Measurements from ENCODE around the gene RANBP1. TPM values are rescaled to one million over a fixed set of nuclear protein-coding genes. Genes with fewer than 3 reads are reported as not detected.

The RANBP1 gene
- total and polyA plus RNA-seq, 9 of the 15 experiments (the other 6 are each of a cell fraction or from before 2014, with no cell fraction given): 162 to 2,891 (median 1,289) TPM

GRCh38 chr22:20131859-20132685, 16.2 kb downstream of the RANBP1 start (continued):
- no peak for TF ChIP-seq NFE2 (IDR thresholded peaks at IDR 0.05; ENCODE audit: low read depth)
- no peak for TF ChIP-seq ZNF740 (CRISPR knock-in tag; IDR thresholded peaks at IDR 0.05)
- TF ChIP-seq ZNF740 (tag; IDR thresholded peaks at IDR 0.05): no peak
- no peak for TF ChIP-seq SETDB1 (IDR thresholded peaks at IDR 0.05; ENCODE audit: low read length)
- TF ChIP-seq, protein P1, sequence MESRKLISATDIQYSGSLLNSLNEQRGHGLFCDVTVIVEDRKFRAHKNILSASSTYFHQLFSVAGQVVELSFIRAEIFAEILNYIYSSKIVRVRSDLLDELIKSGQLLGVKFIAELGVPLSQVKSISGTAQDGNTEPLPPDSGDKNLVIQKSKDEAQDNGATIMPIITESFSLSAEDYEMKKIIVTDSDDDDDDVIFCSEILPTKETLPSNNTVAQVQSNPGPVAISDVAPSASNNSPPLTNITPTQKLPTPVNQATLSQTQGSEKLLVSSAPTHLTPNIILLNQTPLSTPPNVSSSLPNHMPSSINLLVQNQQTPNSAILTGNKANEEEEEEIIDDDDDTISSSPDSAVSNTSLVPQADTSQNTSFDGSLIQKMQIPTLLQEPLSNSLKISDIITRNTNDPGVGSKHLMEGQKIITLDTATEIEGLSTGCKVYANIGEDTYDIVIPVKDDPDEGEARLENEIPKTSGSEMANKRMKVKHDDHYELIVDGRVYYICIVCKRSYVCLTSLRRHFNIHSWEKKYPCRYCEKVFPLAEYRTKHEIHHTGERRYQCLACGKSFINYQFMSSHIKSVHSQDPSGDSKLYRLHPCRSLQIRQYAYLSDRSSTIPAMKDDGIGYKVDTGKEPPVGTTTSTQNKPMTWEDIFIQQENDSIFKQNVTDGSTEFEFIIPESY (CRISPR knock-in tag; IDR thresholded peaks at IDR 0.05): no peak
- TF ChIP-seq ATF3 (IDR thresholded peaks at IDR 0.05): no peak
- TF ChIP-seq ATF3 (CRISPR knock-in tag; conservative IDR thresholded peaks at IDR 0.05): peak; percentile 63
- no peak for TF ChIP-seq ATF2 (CRISPR knock-in tag; IDR thresholded peaks at IDR 0.05)
- TF ChIP-seq BRF1 (IDR thresholded peaks at IDR 0.05; ENCODE audit: borderline replicate concordance, extremely low read depth, insufficient read length): no peak
- TF ChIP-seq ZNF384 (IDR thresholded peaks at IDR 0.05; ENCODE audit: low read depth, low read length): no peak
- no peak for TF ChIP-seq XRCC3 (IDR thresholded peaks at IDR 0.05)
- no peak for TF ChIP-seq ARNT (IDR thresholded peaks at IDR 0.05)
- no peak for TF ChIP-seq ILF3 (IDR thresholded peaks at IDR 0.05; ENCODE audit: borderline replicate concordance)
- TF ChIP-seq EZH2 (IDR thresholded peaks at IDR 0.05; ENCODE audit: borderline replicate concordance, low read depth, low read length): no peak
- no peak for TF ChIP-seq SFPQ (IDR thresholded peaks at IDR 0.05; ENCODE audit: low read depth, low read length)
- no peak for TF ChIP-seq ZNF23 (CRISPR knock-in tag; IDR thresholded peaks at IDR 0.05)
- peak; percentile 3 for TF ChIP-seq ARHGAP35 (IDR thresholded peaks at IDR 0.05; ENCODE audit: partially characterized antibody)
- TF ChIP-seq MTA3 (IDR thresholded peaks at IDR 0.05; ENCODE audit: borderline replicate concordance): peak; percentile 88
- no peak for TF ChIP-seq RHOXF2B (CRISPR knock-in tag; conservative IDR thresholded peaks at IDR 0.05)
- no peak for TF ChIP-seq IRF9 (tag; IDR thresholded peaks at IDR 0.05)

All from K562 (cell line).